Tibial artery (tissue), 4 donors: Measurements from ENCODE around the gene DNAJC27.

Experiments
- DNase-seq, 2 donors: peaks; one replicate each; pipeline ENCODE4 v3.0.0-alpha.2; 2019
- H3K27ac ChIP-seq, 2 donors: fragments of 200-600 bp; sonication (generic) in 1 of 2; 1 replicate in 1 of 2; 2 replicates in 1 of 2; pipeline ENCODE4 v1.5.1; 2018 to 2019; ENCODE audit warnings: mild to moderate bottlenecking in 1 of 2
- H3K27me3 ChIP-seq, 2 donors: fragments of 200-600 bp; sonication (generic) in 1 of 2; one replicate each; pipeline versions ENCODE4 v1.5.1 to v1.6.0; 2016 to 2019
- H3K36me3 ChIP-seq, 3 donors: fragments of 200-600 bp; sonication (generic) in 2 of 3; one replicate each; pipeline ENCODE4 v1.5.1; 2016 to 2019; ENCODE audit warnings: mild to moderate bottlenecking in 2 of 3
- H3K4me1 ChIP-seq, 4 donors: fragments of 200-600 bp; sonication (generic) in 2 of 4; 1 replicate in 3 of 4; 2 replicates in 1 of 4; pipeline ENCODE4 v1.5.1; 2016 to 2019
- H3K4me3 ChIP-seq, 2 donors: fragments of 200-600 bp; sonication (generic) in 1 of 2; 1 replicate in 1 of 2; 2 replicates in 1 of 2; pipeline ENCODE4 v1.5.1; 2018 to 2019; ENCODE audit warnings: mild to moderate bottlenecking in 2 of 2
- H3K9me3 ChIP-seq, 3 donors: fragments of 200-600 bp; sonication (generic) in 1 of 3; one replicate each; pipeline ENCODE4 v1.5.1; 2016 to 2019
- CTCF ChIP-seq, 2 experiments: fragments of 200-600 bp in 1 of 2; fragments of 450-650 bp in 1 of 2; IDR thresholded peaks; one replicate each; pipeline ENCODE4 v1.5.1; 2017 to 2019; ENCODE audit warnings: antibody characterized with exemption in 2 of 2, mild to moderate bottlenecking in 1 of 2, moderate library complexity in 1 of 2
- intact Hi-C: fragments of 100-400 bp; cut with DNase I; formaldehyde crosslinking; loops from one replicate; pipeline ENCODE4 v1.15.0; 2023; ENCODE audit warnings: low total_unique reads

The DNAJC27 gene

GRCh38 chr2:24969784-24970183, 2.0 kb downstream of the DNAJC27 start:
- Histone ChIP-seq H3K4me3 (no peak overlapping the region), H3K4me1 (peaks cover 0 to 18% (median 6%) of the 10 kb centered on the region in 4 donors), H3K27me3 (no peaks in the 10 kb centered on the region), H3K9me3 (no peaks in the 10 kb centered on the region), H3K36me3 (peaks cover 20 to 27% (median 26%) of the 10 kb centered on the region in 3 donors), H3K27ac (no peak overlapping the region)
- no peak for TF ChIP-seq CTCF (IDR thresholded peaks at IDR 0.05)
- DNase-seq, result no peak
- intact Hi-C loops, result loop anchor here (5.0 kb wide), 1 partner anchor 52 kb away; no protein-coding TSS in a partner anchor

GRCh38 chr2:24961903-24962302, 9.9 kb downstream of the DNAJC27 start:
- no peak overlapping the region for H3K4me3 ChIP-seq
- no peak overlapping the region for H3K27ac ChIP-seq
- H3K4me1 ChIP-seq, result no peaks in the 10 kb centered on the region
- intact Hi-C loops, result no loop called here
- no peak for TF ChIP-seq CTCF (IDR thresholded peaks at IDR 0.05)
- H3K27me3 ChIP-seq, result no peaks in the 10 kb centered on the region
- peaks cover 62 to 88% (median 68%) of the 10 kb centered on the region in 3 donors for H3K36me3 ChIP-seq
- no peaks in the 10 kb centered on the region for H3K9me3 ChIP-seq
- no peak for DNase-seq

GRCh38 chr2:24959761-24960160, 12.0 kb downstream of the DNAJC27 start:
- Histone ChIP-seq H3K4me1 (no peaks in the 10 kb centered on the region), H3K9me3 (peaks cover 2 to 6% (median 3%) of the 10 kb centered on the region in 3 donors), H3K36me3 (peaks cover 63 to 88% (median 68%) of the 10 kb centered on the region in 3 donors), H3K4me3 (no peak overlapping the region), H3K27ac (no peak overlapping the region), H3K27me3 (no peaks in the 10 kb centered on the region)
- intact Hi-C loops, result no loop called here
- TF ChIP-seq CTCF (IDR thresholded peaks at IDR 0.05), result no peak
- no peak for DNase-seq

- Histone ChIP-seq H3K27ac (no peak overlapping the region), H3K36me3 (peaks cover 70 to 93% (median 76%) of the 10 kb centered on the region in 3 donors), H3K4me1 (no peaks in the 10 kb centered on the region), H3K4me3 (no peak overlapping the region), H3K27me3 (no peaks in the 10 kb centered on the region), H3K9me3 (peaks cover 2 to 6% (median 3%) of the 10 kb centered on the region in 3 donors)
- intact Hi-C loops, result no loop called here
- TF ChIP-seq CTCF (IDR thresholded peaks at IDR 0.05), result no peak
- DNase-seq, result no peak
Observed at GRCh38 chr2:24958411-24958935, 13.3 kb downstream of the DNAJC27 start.

- peaks cover 2 to 6% (median 3%) of the 10 kb centered on the region in 3 donors for H3K9me3 ChIP-seq
- no peak overlapping the region for H3K4me3 ChIP-seq
- peaks cover 70 to 92% (median 79%) of the 10 kb centered on the region in 3 donors for H3K36me3 ChIP-seq
- no peak for TF ChIP-seq CTCF (IDR thresholded peaks at IDR 0.05)
- no peaks in the 10 kb centered on the region for H3K4me1 ChIP-seq
- intact Hi-C loops, result loop anchor here (2.0 kb wide), 1 partner anchor 491 kb away; no protein-coding TSS in a partner anchor
- H3K27ac ChIP-seq, result no peak overlapping the region
- DNase-seq, result no peak
- no peaks in the 10 kb centered on the region for H3K27me3 ChIP-seq
Observed at GRCh38 chr2:24957976-24958375, 13.8 kb downstream of the DNAJC27 start.
